ENCODE results near the gene SOX6. TPM values are rescaled to one million over a fixed set of nuclear protein-coding genes. Genes with fewer than 3 reads are reported as not detected.
A peak's percentile ranks its signal among the peaks of the same experiment; 100 is the strongest.

SOX6 gene
- total RNA-seq, 6 donors from 2014 or later: 2.9 to 21.0 (median 4.9) TPM

- peak in 1 of 2 donors; percentile 10 for ATAC-seq (ENCODE audit: low FRiP score in 2 of 2)
- H3K27ac ChIP-seq: peak overlapping the region; percentile 78 to 83 (median 80)
- no peak for TF ChIP-seq EP300 (IDR thresholded peaks at IDR 0.05)
- TF ChIP-seq POLR2A (IDR thresholded peaks at IDR 0.05): no peak
- no peak for TF ChIP-seq POLR2AphosphoS5 (IDR thresholded peaks at IDR 0.05)
- TF ChIP-seq CTCF (IDR thresholded peaks at IDR 0.05): no peak
- H3K27me3 ChIP-seq: no peaks in the 10 kb centered on the region
- no peaks in the 10 kb centered on the region for H3K9me3 ChIP-seq
- WGBS, 2 donors: 71 to 75% methylated on average over 10 of the region's 10 CpGs
- DNase-seq: no peak
- no peaks in the 10 kb centered on the region for H3K36me3 ChIP-seq
- peaks cover 23 to 34% (median 28%) of the 10 kb centered on the region in 4 donors for H3K4me1 ChIP-seq
- H3K4me3 ChIP-seq: no peak overlapping the region
These were observed 387.8 kb downstream of the SOX6 start for GRCh38 chr11:15968461-15969130.

- TF ChIP-seq POLR2A (IDR thresholded peaks at IDR 0.05) (no peak), CTCF (IDR thresholded peaks at IDR 0.05) (no peak), EP300 (IDR thresholded peaks at IDR 0.05) (peak in 2 of 4 donors; percentile 73 to 80), POLR2AphosphoS5 (IDR thresholded peaks at IDR 0.05) (peak in 1 of 2 donors; percentile 49)
- DNase-seq (no peak), ATAC-seq (ENCODE audit: low FRiP score in 2 of 2) (peak in 1 of 2 donors; percentile 52)
- peaks cover 23 to 34% (median 28%) of the 10 kb centered on the region in 4 donors for H3K4me1 ChIP-seq
- H3K36me3 ChIP-seq: no peaks in the 10 kb centered on the region
- no peaks in the 10 kb centered on the region for H3K9me3 ChIP-seq
- WGBS, 2 donors: 24 to 29% methylated on average over 2 of the region's 2 CpGs
- H3K27me3 ChIP-seq: no peaks in the 10 kb centered on the region
- H3K27ac ChIP-seq: peak overlapping the region; percentile 78 to 83 (median 80)
- H3K4me3 ChIP-seq: no peak overlapping the region
These were observed 388.4 kb downstream of the SOX6 start for GRCh38 chr11:15967966-15968365.

GRCh38 chr11:15967166-15967565, 389.2 kb downstream of the SOX6 start:
- no peaks in the 10 kb centered on the region for H3K27me3 ChIP-seq
- TF ChIP-seq POLR2AphosphoS5 (IDR thresholded peaks at IDR 0.05) (no peak), CTCF (IDR thresholded peaks at IDR 0.05) (no peak), POLR2A (IDR thresholded peaks at IDR 0.05) (no peak), EP300 (IDR thresholded peaks at IDR 0.05) (no peak)
- H3K27ac ChIP-seq: peak overlapping the region in 2 of 4 donors; percentile 78 to 83
- no peak overlapping the region for H3K4me3 ChIP-seq
- 30 to 46% methylated on average over 2 of the region's 2 CpGs for WGBS, 2 donors
- H3K9me3 ChIP-seq: no peaks in the 10 kb centered on the region
- no peaks in the 10 kb centered on the region for H3K36me3 ChIP-seq
- peaks cover 23 to 34% (median 28%) of the 10 kb centered on the region in 4 donors for H3K4me1 ChIP-seq
- ATAC-seq (ENCODE audit: low FRiP score in 2 of 2) (peak; percentile 18 to 41), DNase-seq (peak in 1 of 2 donors; percentile 62)

- DNase-seq: peak in 1 of 2 donors; percentile 71
- H3K27me3 ChIP-seq: no peaks in the 10 kb centered on the region
- H3K4me1 ChIP-seq: peaks cover 23 to 34% (median 28%) of the 10 kb centered on the region in 4 donors
- H3K36me3 ChIP-seq: no peaks in the 10 kb centered on the region
- 68 to 77% methylated on average over 7 of the region's 7 CpGs for WGBS, 2 donors
- H3K27ac ChIP-seq: peak overlapping the region in 3 of 4 donors; percentile 53 to 70 (median 60)
- peak in 1 of 2 donors; percentile 78 for ATAC-seq (ENCODE audit: low FRiP score in 2 of 2)
- H3K9me3 ChIP-seq: no peaks in the 10 kb centered on the region
- no peak for TF ChIP-seq CTCF (IDR thresholded peaks at IDR 0.05)
- no peak for TF ChIP-seq POLR2A (IDR thresholded peaks at IDR 0.05)
- TF ChIP-seq POLR2AphosphoS5 (IDR thresholded peaks at IDR 0.05): peak in 1 of 2 donors; percentile 48
- peak in 1 of 4 donors; percentile 37 for TF ChIP-seq EP300 (IDR thresholded peaks at IDR 0.05)
- H3K4me3 ChIP-seq: no peak overlapping the region
These were observed 390.6 kb downstream of the SOX6 start for GRCh38 chr11:15965562-15966250.
